HCEC 1CT (cell line): ENCODE results near the gene AP1G2.

Source experiments
- DNase-seq: peaks from one replicate; pipeline ENCODE4 v3.0.0-alpha.2; 2017

The AP1G2 gene

GRCh38 chr14:23556700-23557440 is 10.7 kb downstream of the AP1G2 start:
- no peak for DNase-seq

GRCh38 chr14:23555882-23556699 is 11.5 kb downstream of the AP1G2 start, which contains the start of gene THTPA:
THTPA (plus strand) TSS chr14:23556271; CDS start chr14:23556758, 487 bp downstream.
- DNase-seq, result peak; percentile 84

DNA sequence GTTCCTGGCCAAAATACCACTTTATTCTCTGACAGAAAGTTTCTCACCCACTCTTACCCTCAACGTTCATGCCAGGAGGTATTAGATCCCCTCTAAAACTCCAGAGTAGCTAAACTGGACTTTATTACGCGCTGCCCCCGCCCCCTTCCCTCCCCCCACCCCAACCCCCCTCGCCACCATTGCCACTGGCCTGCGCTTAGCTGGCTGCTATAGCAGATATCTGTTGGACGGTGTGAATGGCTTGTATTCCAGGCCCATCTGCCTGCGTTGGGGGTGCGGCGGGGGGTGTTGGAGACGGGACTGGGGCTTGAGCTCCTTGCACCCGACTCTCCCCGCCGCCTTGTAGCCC is 12.1 kb downstream of the AP1G2 start:
- DNase-seq, result no peak

DNA sequence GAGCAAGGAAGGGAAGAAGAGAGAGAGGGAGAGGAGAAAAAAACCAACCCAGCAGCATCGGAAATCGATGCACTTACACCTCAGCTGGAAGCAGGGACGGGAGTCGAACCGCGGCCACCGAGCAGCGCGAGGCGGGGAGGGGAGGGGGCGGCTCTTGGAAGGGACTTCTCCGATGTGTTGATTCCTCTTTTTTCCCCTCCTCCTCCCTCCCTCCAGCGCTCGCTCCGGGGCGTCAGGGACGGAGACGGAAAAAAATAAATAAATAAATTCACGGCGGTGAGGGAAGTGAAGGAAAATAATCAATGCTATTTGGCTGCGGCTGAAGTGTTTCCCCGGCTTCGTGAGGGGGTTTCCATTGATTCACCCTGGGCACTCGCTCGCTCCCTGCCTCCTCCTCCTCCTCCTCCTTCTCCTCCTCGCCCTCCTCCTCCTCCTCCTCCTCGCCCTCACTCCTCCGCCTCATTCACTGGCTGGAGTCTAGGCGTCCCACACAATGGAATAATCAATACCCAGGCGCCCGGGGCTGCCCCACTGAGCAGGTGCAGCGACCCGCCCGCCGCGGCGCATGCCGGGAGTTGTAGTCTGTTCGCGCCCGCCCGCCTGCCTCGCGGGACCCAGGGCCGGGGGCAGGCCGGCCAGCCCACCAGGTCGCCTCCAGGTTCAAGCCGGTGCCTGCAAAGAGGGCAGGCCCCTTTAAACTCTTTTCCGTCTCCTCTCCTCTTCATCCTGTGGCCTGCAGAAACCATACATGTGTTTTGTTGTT is 16.1 kb downstream of the AP1G2 start, which contains the start of gene ZFHX2:
Gene ZFHX2 (minus strand): TSS at position 500 of the 763 bp plus-strand sequence. CDS start 16,440 bp downstream, outside the sequence.
- DNase-seq, result peak; percentile 58

DNA sequence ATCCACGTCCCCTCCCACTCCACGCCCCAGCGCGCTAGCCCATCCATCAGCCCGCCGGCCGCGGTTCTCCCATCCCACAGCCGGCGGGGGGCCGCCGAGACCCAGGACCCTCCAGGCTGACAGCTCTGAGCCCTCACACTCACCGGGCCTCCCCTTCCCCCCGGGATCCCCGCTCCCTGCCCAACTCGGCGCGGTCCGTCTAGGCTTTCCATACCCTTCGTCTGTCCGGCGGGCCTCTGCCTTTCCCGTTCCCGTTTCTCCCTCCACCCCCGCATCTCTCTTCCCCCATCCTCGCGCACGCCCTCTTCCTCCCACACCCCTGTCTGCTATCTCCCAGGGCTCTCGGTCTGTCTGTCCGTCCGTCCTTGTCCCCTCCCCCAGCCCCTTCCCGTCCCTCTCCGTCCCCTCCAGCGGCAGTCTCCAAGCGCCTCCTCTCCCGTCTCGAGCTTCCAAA is 16.8 kb downstream of the AP1G2 start:
- no peak for DNase-seq

DNA sequence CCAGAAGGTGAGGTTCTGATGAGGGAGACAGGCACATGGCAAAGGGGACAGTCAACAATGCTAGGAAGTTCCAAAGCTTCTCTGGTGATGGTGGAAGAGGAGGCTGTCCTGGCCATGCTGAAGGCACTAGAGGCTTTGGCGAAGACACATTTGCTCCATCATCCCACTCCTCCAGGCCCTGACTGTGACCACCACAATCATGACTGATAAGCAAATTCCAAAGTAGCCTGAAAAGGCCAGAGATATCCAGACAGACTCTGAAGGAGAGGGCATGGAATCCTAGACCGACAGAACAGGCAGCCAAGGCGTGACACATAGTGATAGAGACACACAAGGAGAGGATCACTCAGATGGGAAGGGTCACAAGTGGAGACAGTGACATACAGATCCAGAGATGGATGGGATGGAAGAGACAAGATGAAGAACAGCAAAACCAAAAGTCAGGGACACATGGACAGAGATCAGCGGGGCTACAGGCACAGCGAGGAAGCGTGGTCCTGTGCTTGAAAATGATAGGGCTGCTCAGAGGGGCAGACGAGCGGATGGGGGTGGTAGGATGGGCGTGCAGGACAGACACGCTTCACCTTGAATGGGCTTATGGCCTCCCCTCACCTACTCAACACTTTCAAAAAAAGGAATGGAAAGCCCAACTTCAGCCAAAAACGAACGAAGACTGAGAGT is 17.3 kb downstream of the AP1G2 start:
- no peak for DNase-seq

DNA sequence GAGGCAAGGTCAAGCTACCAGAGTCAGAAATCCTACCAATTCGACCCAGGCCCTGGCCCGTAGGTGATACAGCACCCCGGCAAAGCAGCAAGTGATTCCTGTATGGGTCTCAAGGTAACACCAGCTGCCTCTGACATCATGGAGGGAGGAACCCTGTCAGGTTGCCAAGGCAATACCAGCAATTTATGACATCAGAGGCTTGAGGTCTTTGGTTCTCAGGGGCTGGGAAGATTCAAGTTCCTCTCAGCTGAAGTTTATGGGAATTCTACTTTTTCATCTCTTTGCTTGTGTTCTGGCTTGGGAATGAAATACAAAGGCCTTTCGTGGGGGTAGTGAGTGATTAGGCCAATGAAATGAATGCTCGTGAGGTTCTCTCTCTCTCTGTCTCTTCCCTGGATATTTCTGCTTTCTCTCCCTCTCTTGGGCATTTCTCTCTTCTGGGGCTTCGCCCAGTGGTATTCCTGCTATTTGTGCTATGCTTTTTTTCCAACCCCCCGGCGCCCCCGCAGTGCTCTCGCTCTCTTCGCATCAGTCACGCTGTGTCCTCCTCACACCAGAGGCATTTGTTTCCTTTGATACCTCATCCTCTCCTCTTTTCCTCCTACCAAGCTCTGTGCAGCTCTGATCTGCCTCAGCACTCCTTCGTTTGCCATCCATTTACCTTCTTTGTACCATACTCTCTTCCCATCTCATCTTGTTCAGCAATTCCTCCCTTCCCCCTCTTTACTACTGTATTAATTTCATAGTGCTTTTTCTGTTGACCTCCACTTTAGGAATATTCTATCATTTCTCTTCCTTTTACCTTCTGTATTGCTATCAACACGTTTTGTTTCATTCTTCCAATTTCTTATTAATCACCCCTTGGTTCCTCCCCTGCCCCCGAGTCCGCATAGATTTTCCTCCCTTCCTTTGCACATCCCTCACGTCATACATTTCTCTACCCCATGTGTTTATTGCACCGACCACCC is 19.0 kb downstream of the AP1G2 start:
- DNase-seq, result no peak

DNA sequence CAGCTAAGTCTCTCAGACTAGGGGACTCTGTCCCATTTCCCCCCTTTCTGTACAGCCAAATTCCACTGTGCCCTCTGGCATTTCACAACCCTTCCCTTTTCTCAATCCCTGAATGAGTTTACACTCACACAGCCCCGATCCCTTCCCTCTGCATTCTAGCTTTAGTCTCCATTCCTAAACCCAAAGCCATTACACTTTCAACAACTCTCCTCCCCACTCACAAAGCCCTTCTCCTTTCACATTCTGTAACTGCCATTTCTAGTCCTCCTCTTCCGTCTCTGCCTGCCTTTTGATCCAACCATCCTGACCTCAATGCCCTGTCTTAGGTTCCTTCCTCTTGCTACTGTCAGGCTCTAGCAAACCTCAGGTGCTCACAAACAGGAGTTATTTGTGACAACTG is 19.7 kb downstream of the AP1G2 start:
- no peak for DNase-seq

DNA sequence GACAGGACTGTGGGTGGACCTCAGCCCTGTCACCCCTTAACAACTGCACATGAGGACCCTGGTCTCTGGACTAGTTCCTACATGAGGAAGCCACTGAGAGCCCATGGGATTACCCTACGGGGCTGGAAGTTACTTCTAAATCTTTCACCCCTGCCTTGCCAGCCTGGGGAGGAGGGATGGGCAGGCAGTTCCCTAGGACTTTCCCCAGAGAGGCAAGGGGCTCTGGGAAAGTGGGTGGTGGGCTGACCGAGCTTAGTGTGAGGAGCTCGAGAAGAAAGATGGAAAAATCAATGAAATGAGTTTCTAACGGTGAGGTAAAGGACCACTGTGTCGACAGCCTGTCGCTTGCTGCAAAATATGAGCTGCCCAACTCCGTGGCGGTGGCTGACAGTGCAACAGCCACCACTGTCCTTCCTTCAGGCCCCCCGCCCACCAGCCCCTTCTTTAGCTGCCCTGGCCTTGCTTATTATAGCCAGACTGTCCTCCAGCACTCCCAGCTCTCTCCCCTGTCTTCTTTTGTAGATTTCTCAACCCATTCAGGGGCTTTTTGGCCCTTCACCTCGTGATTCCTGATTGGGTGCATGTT is 21.0 kb downstream of the AP1G2 start:
- DNase-seq, result no peak

- DNase-seq, result no peak
These were observed 21.7 kb downstream of the AP1G2 start for GRCh38 chr14:23545740-23546365.

DNA sequence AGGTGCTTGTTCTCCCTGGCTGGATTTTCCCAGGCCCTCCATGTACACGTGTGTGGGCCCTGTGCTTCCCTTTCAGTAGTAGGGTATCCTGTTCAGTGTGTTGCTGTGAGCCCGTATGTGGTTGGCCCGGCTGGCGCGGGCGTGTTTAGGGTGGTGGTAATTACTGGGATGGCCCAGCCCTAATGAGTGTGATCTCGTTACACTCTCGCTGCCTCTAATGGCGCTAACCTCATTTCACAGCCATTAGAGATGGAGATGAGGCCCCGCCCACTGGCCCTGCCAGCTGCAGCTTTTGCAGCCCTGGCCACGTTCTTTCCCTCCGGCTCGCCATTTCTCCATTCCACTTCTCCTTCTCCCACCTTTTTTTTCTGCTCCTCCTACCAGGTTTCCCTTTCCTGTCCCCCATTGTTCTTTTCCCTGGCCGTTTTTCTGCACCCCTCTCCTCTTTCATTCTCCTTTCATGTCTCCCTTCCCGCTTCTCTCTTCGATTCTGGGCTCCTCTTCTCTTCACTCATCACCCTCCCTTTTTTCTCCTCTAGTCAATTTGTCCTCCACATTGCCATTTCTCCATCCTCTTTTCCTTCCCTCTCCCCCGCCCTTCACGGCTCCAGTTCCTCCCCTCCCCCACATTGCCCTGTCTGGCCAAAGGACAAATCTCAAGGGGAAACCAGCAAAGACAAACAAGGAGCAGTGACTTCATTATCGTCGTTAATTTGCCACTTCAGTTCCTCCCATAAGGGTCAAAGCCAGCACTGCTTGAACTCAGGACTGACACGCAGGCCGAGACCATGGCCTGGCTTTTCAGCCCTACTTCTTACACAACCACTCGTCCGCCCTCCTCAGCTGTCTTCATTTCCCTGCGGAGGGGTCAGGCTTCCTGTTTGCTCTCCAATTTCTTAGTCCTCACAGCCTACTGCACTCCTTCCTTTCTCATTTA is 22.8 kb downstream of the AP1G2 start:
- no peak for DNase-seq

- DNase-seq, result no peak
These were observed 24.2 kb downstream of the AP1G2 start for GRCh38 chr14:23543403-23543802.

DNA sequence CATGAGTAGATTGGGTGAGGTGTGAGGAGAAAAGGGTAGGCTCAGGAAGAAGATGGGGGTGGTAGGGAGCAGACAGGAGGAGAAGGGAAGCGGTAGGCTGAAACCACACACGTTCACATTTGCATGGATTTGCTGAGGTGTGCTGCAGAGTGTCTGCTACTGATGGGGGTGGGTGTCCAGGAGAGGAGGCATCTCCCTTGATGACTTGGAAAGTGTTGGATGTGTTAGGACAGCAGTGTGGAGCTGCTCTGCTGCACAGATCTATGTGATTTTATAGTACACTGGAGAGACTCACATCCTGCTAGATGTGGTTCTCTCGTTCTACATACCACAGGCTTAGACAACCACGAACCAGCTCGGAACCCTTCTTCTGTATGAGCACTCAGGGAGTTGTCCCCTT is 25.3 kb downstream of the AP1G2 start:
- DNase-seq, result no peak

DNA sequence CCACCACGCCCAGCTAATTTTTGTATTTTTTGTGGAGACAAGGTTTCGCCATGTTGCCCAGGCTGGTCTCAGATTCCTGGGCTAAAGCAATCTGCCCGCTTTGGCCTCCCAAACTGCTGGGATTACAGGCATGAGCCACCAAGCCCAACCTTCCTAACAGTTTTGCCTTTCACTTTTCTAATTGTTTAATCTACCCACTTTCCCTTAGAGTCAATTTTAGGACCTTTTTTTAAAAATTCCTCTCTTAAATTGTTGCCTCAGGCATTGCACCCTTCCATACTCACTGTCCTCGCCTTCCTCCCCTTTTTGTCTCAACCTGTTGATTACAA is 27.5 kb downstream of the AP1G2 start:
- no peak for DNase-seq

GRCh38 chr14:23539248-23540140 is 28.1 kb downstream of the AP1G2 start:
- peak; percentile 40 for DNase-seq

- peak; percentile 47 for DNase-seq
These were observed 28.8 kb downstream of the AP1G2 start for GRCh38 chr14:23538785-23539184.

- no peak for DNase-seq
These were observed 29.4 kb downstream of the AP1G2 start for GRCh38 chr14:23538050-23538718.
